HG03521 (cell line): ENCODE measurements around the gene STAG1.
"Not testable (repeated sequence)": the region's sequence is repeated elsewhere in the genome, so short reads cannot be mapped to it uniquely, and the experiment has no call there.

Source experiments
- ATAC-seq: cut with Tn5 transposase; IDR thresholded peaks from one replicate; pipeline ENCODE4 v1.9.1; 2021; ENCODE audit warnings: mild to moderate bottlenecking, moderate library complexity; ENCODE audit not compliant: unreplicated experiment

STAG1 gene

GRCh38 chr3:136343873-136344555, 408.2 kb downstream of the STAG1 start:
- no peak for ATAC-seq

- ATAC-seq: no peak
These were observed 408.7 kb downstream of the STAG1 start for GRCh38 chr3:136343446-136343845.

GRCh38 chr3:136336329-136337100, 415.7 kb downstream of the STAG1 start:
- ATAC-seq: no peak

- ATAC-seq: not testable (repeated sequence)
These were observed 417.5 kb downstream of the STAG1 start for GRCh38 chr3:136334726-136335125.

GRCh38 chr3:136334209-136334608, 418.0 kb downstream of the STAG1 start:
- ATAC-seq: no peak

GRCh38 chr3:136332776-136333175, 419.4 kb downstream of the STAG1 start:
- no peak for ATAC-seq

- no peak for ATAC-seq
These were observed 419.9 kb downstream of the STAG1 start for GRCh38 chr3:136332302-136332701.

GRCh38 chr3:136330900-136331299, 421.3 kb downstream of the STAG1 start:
- ATAC-seq: no peak

GRCh38 chr3:136329593-136329992, 422.6 kb downstream of the STAG1 start:
- no peak for ATAC-seq

GRCh38 chr3:136327671-136328070, 424.5 kb downstream of the STAG1 start:
- ATAC-seq: no peak

GRCh38 chr3:136326316-136326715, 425.9 kb downstream of the STAG1 start:
- ATAC-seq: no peak

- ATAC-seq: no peak
These were observed 440.2 kb downstream of the STAG1 start for GRCh38 chr3:136311968-136312367.

GRCh38 chr3:136311261-136311660, 440.9 kb downstream of the STAG1 start:
- ATAC-seq: no peak

GRCh38 chr3:136305879-136306278, 446.3 kb downstream of the STAG1 start:
- no peak for ATAC-seq

- ATAC-seq: no peak
These were observed 451.7 kb downstream of the STAG1 start for GRCh38 chr3:136300444-136300843.

GRCh38 chr3:136297826-136298225, 454.4 kb downstream of the STAG1 start:
- ATAC-seq: no peak

- no peak for ATAC-seq
These were observed 455.2 kb downstream of the STAG1 start for GRCh38 chr3:136296960-136297359.

GRCh38 chr3:136294176-136294575, 458.0 kb downstream of the STAG1 start:
- no peak for ATAC-seq

- ATAC-seq: no peak
These were observed 458.9 kb downstream of the STAG1 start for GRCh38 chr3:136293279-136293678.

- no peak for ATAC-seq
These were observed 459.7 kb downstream of the STAG1 start for GRCh38 chr3:136292500-136292899.

- no peak for ATAC-seq
These were observed 460.9 kb downstream of the STAG1 start for GRCh38 chr3:136291302-136291701.
